HG03342 (cell line): ENCODE data around the gene EXOSC3.
A peak's percentile ranks its signal among the peaks of the same experiment; 100 is the strongest.
"Not testable (repeated sequence)": the region's sequence is repeated elsewhere in the genome, so short reads cannot be mapped to it uniquely, and the experiment has no call there.

Experiments used
- ATAC-seq: cut with Tn5 transposase; IDR thresholded peaks from one replicate; pipeline ENCODE4 v1.9.1; 2021; ENCODE audit warnings: mild to moderate bottlenecking, moderate library complexity; ENCODE audit not compliant: unreplicated experiment

Gene EXOSC3

DNA sequence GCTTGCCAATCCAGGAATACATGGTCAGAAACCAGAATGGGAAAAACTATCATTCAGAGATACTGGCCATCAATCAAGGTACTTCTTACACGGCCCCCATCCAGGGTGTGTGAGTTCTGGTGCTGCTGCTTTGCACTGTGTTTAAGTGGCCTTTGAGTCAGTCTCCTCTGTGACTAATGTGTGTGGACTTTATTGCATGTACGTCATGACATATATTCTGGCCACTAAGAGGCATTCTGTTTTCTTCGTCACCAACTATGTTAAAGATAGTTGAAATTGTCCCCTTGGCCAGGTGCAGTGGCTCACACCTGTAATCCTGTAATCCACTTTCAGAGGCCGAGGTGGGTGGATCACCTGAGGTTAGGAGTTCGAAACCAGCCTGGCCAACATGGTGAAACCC is 8.5 kb downstream of the EXOSC3 start:
- ATAC-seq: no peak

DNA sequence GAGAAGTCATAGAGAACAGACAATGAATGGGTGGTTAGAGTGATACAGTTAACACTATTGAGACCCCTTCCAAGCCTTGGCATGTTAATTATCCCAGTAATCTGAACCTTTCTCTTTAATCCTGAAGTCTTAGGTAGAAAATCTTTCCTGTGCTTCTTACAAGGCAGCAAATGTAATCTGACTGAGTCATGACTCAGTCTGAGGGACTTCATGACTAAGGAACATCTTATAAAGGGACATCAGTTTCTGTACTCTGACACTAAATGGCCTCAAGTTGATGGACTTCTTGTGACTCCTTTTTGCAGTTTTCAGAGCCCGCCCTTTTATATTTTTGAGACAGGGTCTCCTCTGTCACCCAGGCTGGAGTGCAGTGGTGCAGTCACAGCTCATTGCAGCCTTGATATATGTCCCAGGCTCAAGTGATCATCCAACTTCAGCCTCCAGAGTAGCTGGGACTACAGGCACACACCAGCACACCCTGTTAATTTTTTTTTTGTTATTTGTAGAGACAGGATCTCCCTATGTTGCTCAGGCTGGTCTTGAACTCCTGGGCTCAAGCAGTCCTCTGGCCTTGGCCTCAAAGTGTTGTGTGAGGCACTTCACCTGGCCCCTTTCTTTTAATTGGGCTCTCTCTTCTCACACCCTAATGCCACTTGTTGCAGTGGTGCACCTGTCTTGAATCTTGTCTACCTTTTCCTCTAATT is 9.5 kb downstream of the EXOSC3 start:
- ATAC-seq: no peak

DNA sequence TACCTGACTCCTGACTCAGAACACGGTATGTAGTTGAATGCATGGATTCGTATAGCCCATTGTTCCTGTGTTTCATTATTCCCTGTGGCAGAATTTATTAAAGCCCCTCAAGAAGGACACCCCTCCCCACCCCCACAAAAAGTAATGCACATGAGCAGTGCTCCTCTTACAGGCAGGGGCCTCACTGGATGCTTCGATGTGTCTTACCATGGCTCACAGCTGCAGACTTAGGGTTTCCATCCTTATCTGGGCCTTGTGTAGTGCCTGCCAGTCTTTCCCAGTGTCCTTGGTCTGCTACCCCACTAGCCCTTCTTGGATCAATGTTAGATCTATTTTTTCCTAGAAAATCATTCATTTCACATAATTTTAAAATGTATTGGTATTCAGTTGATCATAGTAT is 14.9 kb downstream of the EXOSC3 start:
- no peak for ATAC-seq

DNA sequence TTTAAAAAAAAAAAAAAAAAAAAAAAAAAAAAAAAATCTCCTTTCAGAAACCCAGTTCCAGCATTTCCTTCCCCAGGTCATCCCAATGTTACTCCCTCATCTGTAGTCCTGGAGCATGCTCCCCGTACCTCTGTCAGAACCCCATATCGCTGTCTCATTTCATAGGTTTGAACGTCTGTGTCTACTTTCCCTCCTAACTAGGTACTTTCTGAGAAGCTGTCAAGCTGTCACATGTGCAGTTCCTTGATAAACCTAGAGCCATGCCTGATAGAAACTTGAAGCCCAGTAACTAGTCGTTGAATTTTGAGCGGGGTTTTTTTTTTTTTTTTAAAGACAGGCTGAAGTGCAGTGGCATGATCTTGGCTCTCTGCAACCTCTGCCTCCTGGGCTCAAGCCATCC is 15.6 kb downstream of the EXOSC3 start:
- no peak for ATAC-seq

DNA sequence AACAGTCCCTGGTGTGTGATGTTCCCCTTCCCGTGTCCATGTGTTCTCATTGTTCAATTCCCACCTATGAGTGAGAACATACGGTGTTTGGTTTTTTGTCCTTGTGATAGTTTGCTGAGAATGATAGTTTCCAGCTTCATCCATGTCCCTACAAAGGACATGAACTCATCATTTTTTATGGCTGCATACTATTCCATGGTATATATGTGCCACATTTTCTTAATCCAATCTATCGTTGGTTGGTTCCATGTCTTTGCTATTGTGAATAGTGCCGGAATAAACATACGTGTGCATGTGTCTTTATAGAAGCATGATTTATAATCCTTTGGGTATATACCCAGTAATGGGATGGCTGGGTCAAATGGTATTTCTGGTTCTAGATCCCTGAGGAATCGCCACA is 19.6 kb downstream of the EXOSC3 start:
- ATAC-seq: not testable (repeated sequence)

DNA sequence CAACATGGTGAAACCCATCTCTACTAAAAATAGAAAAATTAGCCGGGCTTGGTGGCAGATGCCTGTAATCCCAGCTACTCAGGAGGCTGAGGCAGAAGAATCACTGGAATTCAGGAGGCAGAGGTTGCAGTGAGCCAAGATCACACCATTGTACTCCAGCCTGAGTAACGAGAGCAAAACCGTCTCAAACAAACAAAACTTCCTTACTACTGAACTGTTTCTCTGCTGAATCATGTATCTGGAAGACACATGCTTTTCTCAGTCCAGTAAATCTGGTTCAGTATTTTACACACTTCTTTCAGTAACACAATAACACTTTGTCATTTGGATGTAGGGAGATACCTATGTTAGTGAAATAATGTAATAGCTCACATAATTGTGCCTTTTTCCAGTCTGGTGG is 23.4 kb downstream of the EXOSC3 start:
- no peak for ATAC-seq

DNA sequence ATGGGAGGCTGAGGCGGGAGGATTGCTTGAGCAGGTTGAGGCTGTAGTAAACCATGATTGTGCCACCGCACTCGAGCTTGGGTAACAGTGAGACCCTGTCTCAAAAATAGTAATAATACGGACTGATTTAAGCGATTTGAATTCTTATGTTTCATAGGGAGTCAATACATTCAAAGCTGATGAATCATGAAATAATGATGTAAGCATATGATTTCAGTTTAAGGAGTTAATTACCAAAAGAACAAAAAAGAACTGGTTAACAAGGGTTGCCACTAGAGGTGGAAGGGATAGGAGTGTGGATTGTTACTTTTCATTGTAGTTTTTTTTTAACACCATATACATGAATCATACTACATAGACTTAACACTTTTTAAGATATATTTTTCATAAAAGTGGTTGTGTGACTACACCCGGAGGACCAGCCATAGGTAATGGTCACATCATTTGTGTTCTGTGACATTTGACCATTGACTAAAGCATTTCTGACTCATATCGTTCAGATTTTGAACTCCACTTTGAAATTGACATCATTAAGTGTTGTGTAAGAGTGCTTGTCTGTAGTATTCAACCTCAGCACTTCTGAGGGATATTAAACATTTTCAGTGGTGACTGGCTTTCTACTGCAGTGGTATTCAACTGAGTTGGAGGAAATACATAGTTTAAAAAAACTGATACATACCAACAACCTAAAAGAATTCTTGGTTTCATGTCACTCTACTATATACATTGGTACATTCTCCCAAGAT is 24.3 kb downstream of the EXOSC3 start:
- ATAC-seq: no peak

DNA sequence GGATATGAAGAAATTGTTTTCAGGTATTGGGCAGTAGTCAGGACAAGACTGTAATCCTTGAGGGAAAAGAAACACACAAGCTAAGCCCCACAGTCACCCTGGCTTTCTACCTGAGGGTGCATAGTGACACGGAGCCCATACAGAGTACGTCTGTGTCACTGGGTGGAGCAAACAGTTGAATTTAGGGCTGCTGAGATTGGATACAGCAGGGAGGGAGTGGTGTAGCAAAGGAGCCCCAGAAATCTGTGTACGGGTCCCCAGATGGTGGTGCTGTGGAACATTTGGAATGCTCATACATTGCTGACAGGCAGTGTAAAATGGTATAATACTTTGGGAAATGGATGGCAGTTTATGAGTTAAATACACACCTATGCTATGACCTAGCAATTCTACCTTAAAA is 26.1 kb downstream of the EXOSC3 start:
- no peak for ATAC-seq

DNA sequence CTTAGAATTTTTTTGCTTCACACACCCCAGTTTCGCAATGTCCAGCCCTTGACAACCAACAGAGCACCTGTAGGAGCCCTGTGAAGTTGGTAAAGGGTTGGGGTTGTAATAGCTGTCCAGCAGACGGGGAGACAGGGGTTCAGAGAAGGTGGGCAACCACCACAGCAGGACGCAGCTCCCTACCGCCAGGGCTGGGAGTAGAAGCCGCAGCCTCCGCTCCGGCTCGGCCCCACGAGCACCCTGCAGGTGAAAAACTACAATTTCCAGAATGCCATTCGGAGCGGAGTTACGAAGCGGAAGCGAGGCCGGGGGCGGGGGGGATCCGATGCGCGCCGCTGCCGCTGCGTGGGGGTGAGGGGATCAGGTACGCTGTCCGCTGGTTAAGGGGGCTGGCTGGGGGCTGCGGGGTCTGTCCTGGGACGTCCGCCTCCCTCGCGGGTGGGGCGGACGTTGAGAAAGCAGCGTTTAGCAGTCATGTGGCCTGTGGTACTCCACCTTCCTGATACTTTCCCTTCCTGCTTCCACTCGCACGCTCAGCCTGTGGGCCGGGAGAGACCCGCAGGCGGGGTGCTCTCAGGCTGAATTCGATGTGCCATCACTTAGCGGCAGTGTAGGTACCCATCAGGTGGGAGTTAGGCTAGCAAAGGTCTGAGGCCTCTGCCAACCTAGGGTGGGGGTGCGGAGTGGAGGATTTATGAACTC is 31.2 kb downstream of the EXOSC3 start, which contains the start of gene TRMT10B:
Gene TRMT10B, plus strand, starts transcription at position 317 of the 702 bp plus-strand sequence. CDS start 8,127 bp downstream, outside the sequence.
- peak; percentile 90 for ATAC-seq

DNA sequence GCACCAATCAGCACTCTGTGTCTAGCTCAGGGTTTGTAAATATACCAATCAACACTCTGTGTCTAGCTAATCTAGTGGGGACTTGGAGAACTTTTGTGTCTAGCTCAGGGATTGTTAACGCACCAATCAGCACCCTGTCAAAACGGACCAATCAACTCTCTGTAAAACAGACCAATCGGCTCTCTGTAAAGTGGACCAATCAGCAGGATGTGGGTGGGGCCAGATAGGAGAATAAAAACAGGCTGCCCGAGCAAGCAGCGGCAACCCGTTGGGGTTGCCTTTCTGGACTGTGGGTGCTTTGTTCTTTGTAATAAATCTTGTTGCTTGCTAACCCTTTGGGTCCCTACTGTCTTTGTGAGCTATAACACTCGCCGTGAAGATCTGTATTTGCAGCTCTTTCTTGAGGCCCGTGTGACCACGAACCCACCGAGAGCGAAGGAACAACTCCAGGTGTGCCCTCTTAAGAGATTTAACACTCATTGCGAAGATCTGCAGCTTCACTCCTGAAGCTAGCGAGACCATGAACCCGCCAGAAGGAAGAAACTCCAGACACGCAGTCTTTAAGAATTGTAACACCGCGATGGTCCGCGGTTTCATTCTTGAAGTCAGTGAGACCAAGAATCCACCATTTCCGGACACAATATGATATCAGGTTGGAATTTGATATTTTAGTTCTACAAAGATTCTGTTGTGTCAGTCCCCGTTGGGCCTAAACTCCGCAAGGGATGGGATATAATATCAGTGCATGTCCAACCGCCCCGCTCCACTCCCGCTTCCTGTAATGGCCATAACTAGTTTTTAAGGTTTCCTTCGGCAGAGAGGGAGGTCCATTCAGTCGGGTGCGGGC is 32.0 kb downstream of the EXOSC3 start:
- no peak for ATAC-seq

DNA sequence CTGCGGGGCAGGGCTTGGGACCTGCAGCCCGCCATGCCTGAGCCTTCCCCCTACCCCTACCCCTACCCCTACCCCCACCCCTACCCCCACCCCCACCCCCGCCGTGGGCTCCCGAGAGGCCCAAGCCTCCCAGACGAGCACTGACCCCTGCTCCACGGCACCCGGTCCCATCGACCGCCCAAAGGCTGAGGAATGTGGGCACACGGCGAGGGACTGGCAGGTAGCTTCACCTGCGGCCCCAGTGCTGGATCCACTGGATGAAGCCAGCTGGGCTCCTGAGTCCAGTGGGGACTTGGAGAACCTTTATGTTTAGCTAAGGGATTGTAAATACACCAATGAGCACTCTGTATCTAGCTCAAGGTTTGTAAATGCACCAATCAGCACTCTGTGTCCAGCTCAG is 32.8 kb downstream of the EXOSC3 start:
- ATAC-seq: not testable (repeated sequence)

DNA sequence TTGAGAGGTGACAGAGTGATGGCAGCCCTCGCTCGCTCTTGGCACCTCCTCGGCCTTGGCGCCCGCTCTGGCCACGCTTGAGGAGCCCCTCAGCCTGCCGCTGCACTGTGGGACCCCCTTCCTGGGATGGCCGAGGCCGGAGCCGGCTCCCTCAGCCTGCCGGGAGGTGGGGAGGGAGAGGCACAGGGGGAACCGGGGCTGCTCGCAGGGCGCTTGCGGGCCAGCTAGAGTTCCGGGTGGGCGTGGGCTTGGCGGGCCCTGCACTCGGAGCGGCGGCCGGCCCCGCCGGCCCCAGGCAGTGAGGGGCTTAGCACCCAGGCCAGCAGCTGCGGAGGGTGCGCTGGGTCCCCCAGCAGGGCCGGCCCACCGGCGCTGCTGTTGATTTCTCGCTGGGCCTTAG is 33.2 kb downstream of the EXOSC3 start:
- ATAC-seq: not testable (repeated sequence)

DNA sequence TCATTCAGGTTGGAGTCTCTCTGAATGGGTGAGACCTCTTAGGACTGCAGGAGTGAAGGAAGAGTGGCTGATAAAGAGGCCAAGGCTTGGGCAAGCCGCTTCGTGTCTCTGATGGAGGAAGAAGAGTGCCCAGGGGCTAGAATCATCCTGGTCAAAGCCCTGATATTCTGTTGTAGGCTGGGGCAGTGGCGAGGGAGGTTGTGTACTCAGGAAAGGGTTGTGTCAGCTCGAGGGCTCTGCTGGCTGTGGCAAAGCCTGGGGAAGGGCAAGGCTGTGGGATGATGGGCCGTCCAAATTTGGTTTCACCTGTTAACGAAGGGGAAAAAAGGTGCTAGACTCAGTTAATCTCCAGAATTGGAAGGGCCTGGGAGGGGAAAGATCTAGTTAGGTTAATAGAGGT is 33.7 kb downstream of the EXOSC3 start:
- no peak for ATAC-seq

DNA sequence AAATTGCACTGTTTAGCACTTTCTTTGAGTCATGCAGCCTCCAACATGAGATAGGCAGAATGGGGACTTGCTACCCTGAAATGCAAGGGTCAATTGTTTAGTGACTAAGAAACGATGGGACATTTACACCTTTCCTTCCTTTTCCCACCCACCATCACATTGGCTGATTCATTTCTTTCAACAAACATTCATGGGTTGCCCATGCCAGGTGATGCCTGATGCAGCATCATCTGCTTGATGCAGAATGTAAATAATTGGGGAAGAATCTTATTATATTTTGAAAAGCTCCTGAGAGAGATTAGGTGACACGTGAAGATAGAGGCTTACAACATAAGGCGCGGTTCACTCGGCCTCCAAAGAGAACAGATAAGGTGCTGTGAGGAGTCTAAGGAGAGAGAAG is 35.7 kb downstream of the EXOSC3 start:
- ATAC-seq: no peak

DNA sequence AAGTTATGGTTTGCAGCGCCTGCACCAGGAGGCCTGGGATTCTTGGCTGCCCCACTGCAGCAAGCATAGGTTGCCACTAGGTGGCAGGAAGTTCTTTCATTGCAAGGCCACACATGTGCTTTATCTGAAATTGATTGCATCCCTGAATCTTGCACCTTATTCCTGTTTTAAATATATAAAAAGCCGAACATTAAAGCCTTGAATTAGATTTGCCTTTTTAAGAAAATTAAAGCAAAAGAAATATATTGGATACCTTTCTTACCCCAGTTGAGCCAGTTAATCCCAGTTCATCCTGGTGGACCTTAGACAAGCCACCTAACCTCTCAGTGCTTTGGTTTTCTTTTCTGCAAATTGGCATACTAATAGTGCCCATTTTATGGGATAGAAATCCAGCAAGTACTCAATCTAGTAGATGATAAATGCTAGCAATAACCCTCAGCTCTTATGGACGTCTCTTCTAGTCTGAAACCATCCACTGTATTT is 37.6 kb downstream of the EXOSC3 start:
- ATAC-seq: peak; percentile 84

DNA sequence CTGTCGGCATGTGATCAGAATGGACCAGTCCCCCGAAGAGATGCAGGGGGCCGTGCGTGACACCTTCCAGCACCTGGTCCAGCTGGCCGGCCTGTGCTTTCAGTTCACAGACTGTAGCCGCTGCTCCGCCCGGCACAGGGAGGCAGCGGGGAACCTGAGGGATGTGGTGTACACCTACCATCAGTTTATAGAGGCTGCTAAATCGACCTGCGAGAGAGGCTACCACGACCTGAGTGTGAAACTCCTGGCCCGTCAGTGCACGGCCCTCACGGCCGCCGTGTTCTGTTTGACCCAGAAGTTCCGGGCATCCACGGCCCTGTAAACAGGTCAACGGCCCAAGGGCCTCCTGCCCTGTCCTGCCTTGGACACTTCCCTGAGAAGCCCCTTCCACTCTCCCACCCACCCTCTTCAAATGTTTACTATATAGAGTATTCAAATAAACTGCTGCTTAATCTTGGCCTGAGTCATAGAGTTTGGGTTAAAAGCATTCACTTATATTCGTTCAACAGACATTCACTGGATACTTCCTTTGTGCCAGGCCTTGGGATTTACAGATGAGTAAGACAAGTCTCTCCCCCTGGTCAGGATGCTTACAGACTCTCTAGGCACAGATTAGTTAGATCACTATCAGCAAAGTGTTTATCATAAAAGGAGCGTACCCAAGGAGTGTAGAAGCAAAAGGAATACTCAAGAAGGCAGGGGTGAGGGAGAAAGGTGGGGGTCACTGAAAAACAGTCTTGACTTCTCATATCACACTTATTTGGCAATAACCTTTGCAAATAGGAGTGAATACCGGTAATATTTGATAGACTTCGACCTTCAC is 38.2 kb downstream of the EXOSC3 start:
- ATAC-seq: no peak

DNA sequence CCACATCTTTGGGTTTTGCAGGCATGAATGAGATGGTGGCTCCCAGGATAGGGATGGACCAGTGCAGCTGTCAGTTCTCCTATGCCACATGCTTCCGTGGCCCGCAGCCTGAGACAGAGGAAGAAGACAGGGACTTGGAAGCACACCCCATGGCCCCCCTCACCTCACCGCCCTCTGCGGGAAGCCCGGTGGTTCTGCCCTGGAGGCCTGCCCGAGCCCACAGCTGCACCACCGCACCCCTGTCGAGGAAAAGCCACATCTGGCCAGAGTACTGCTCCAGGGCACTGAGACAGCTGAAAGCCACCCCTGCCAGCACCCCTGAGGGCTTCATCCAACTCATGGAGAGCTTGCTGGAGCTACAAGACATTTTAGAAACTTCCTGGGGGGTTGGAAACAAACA is 38.9 kb downstream of the EXOSC3 start:
- no peak for ATAC-seq

DNA sequence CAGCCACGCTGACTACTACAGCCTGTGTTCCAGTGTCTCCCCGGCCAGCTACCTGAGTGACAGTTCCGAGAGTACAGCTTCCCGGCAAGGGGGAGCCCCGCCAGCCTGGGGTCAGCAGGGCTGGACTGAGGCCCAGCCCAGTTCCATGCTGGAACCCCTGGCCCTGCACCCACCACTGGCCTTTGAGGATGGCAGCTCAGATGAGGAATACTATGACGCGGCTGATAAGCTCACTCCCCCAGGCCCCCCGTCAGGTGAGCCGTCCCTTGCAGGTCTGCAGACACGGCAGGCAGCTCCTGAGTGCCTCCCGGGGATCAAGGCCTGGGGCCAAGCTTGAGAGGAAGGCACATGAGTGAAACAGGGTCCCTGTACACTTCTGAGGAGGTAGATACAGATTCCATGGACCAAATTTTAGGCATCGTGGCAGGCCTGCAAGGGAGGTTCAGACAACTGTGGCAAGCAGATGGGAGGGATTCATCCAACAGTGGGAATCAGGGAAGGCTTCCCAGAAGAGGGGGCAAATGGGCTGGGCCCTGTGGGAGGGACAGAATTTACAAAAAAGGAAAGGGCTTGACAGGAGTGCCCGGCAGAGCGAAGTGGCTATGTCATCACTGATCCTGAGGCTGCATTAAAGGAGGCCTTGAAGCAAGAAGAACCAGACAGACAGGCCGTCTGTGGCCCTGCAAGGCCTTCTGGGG is 44.1 kb downstream of the EXOSC3 start:
- ATAC-seq: no peak

DNA sequence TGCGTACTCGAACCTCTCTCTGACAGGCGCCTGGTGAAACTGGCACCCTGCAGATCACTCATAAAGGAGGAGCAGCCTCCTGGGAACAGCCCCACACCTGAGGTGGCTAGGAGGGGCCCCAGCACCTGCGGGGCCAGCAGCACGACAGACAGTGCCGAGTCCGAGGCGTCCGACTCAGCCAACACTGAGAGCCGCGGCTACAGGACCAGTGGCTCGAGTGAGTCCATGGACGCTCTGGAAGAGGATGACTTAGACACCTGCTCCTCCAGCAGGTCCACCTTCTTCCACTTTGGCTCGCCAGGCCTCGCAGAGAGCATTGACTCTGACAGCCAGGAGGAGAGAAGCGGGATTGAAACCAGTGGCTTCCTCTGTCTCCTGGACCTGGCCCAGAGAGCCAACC is 44.7 kb downstream of the EXOSC3 start:
- ATAC-seq: no peak
